NCI-H748 (cell line): ENCODE measurements around the gene PTPRM.

Source experiments
- DNase-seq: peaks from one replicate; lab custom pipeline; 2025; ENCODE audit not compliant: unreplicated experiment; lab: John Stamatoyannopoulos, UW

PTPRM gene

GRCh38 chr18:7789856-7790552, 222.9 kb downstream of the PTPRM start:
- DNase-seq = peak; percentile 75

GRCh38 chr18:7793100-7793499, 226.0 kb downstream of the PTPRM start:
- DNase-seq = no peak

- DNase-seq = no peak
Measured at GRCh38 chr18:7803956-7804469, 236.9 kb downstream of the PTPRM start.

GRCh38 chr18:7805096-7805495, 238.0 kb downstream of the PTPRM start:
- DNase-seq = no peak

GRCh38 chr18:7805880-7806279, 238.8 kb downstream of the PTPRM start:
- DNase-seq = no peak

GRCh38 chr18:7807936-7808453, 240.9 kb downstream of the PTPRM start:
- no peak for DNase-seq

- no peak for DNase-seq
Measured at GRCh38 chr18:7808992-7809391, 241.9 kb downstream of the PTPRM start.

- DNase-seq = no peak
Measured at GRCh38 chr18:7809455-7809854, 242.3 kb downstream of the PTPRM start.

- DNase-seq = no peak
Measured at GRCh38 chr18:7809978-7810377, 242.9 kb downstream of the PTPRM start.

- DNase-seq = no peak
Measured at GRCh38 chr18:7812431-7813063, 245.4 kb downstream of the PTPRM start.

GRCh38 chr18:7813131-7813530, 246.0 kb downstream of the PTPRM start:
- no peak for DNase-seq

- no peak for DNase-seq
Measured at GRCh38 chr18:7814754-7815315, 247.7 kb downstream of the PTPRM start.

GRCh38 chr18:7815787-7816186, 248.7 kb downstream of the PTPRM start:
- DNase-seq = no peak

GRCh38 chr18:7817575-7818230, 250.6 kb downstream of the PTPRM start:
- DNase-seq = no peak

GRCh38 chr18:7821784-7822183, 254.7 kb downstream of the PTPRM start:
- DNase-seq = no peak

GRCh38 chr18:7822435-7823331, 255.6 kb downstream of the PTPRM start:
- no peak for DNase-seq

GRCh38 chr18:7824970-7825369, 257.9 kb downstream of the PTPRM start:
- DNase-seq = no peak

- DNase-seq = peak; percentile 70
Measured at GRCh38 chr18:7830468-7830867, 263.4 kb downstream of the PTPRM start.

GRCh38 chr18:7839548-7839947, 272.4 kb downstream of the PTPRM start:
- no peak for DNase-seq

GRCh38 chr18:7840411-7840810, 273.3 kb downstream of the PTPRM start:
- no peak for DNase-seq

GRCh38 chr18:7844017-7844416, 276.9 kb downstream of the PTPRM start:
- no peak for DNase-seq
